ENCODE data around the gene DLGAP1.
"Not testable (repeated sequence)": the region's sequence is repeated elsewhere in the genome, so short reads cannot be mapped to it uniquely, and the experiment has no call there.

DLGAP1 gene
- long read RNA-seq, donor 1, partial matches to known transcripts = 0 of 1 reads
- long read RNA-seq, donor 1, other reads (novel, unspliced or antisense) = 0 of 1 reads
- long read RNA-seq, donor 2 = 0 reads
- long read RNA-seq, donor 3, full-length matches to known transcripts = 1 of 1 reads
- long read RNA-seq, donor 3, partial matches to known transcripts = 0 of 1 reads
- long read RNA-seq, donor 3, other reads (novel, unspliced or antisense) = 0 of 1 reads
- long read RNA-seq, donor 4 = 0 reads
- long read RNA-seq, donor 5 = 0 reads
- long read RNA-seq, donor 6 = 0 reads
- long read RNA-seq, donor 7 = 0 reads
- long read RNA-seq, donor 8 = 0 reads

DNA sequence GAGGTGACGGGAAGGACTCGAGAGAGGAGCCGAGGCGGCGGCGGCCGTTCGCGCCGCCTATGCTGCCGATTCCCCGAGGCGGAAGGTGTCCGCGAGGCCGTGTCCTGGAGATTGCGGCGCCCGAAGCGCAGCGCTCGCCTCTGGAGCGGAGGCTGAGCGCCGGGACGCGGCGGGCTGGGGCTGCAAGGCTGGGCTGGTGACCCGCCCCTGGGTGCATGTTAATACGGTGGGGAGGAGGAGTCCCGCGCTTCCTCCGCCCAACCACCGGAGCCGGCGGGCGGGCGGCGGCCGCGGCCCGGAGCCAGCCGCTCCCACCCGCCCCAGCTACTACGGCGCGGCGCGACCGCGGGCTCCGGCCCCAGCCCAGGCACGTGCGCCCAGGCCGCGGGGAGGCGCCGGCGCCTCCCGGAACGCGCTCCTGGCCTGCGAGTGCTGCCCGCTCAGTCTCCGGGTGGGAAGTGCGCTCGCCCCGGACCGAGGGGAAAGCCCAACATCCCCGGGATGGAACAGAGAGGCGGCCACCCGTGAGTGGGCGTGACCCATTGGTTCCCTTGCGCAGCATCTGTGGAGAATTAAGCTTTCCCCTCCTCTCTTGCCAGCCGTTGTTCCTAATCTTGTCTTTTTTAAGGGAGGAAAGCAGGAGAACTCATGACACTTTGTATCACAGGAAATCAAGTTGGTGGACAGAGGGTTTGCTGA lies at the start of gene DLGAP1:
TSS of gene DLGAP1 (minus strand) at position 195 of the 699 bp plus-strand sequence.
- peak; percentile 95 for DNase-seq

DNA sequence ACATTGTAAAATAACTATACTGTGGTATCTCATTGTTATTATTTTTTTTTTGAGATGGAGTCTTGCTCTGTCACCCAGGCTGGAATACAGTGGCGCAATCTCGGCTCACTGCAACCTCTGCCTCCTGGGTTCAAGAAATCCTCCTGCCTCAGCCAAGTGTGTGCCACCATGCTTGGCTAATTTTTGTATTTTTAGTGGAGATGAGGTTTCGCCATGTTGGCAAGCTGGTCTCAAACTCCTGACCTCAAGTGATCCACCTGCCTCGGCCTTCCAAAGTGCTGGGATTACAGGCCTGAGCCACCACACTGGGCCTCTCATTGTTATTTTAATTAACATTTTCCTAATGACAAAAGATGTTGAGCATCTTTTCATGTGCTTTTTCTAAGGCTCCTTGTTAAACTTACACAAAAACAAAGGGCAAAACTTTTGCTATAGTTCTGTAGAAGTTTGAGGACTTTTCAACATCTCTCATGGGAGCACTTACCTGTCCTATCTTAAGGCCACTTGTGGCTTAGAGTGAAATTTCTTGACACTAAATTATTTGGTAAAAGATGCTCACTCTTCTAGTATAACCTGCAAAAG lies 39.7 kb upstream of the DLGAP1 start:
- not testable (repeated sequence) for DNase-seq

GRCh38 chr18:4468511-4468910 lies 13.4 kb upstream of the DLGAP1 start:
- no peak for DNase-seq

DNA sequence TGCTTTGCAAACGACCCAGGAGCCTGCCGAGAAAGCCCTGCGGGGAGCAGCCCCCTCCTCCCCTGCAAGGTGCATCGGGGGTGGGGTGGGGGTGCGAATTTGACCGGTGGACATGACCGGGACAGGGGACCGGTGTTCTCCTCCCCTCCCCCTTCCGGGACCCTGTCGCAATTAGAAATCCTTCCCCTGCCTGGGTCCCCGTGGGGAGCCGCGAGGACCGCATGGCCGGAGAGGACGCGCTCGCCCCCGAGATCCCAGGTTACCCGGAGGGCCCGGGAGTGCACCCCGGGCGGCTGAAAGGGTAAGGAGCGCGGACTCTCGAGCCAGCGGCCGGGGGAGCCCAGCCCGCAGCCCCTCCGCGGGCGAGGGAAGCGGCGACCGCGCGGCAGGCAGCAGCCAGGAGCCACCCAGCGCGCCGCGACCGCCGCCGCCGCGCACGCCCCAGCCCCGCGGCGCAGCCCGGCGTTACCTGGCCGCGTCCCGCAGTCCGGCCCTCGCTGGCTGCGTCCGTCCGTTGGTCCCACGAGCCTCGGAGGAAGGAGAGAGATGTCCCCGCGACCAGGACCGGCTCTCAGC lies 482 bp downstream of the DLGAP1 start:
- DNase-seq = no peak

GRCh38 chr18:4453874-4454536 lies 1.1 kb downstream of the DLGAP1 start:
- peak; percentile 78 for DNase-seq

DNA sequence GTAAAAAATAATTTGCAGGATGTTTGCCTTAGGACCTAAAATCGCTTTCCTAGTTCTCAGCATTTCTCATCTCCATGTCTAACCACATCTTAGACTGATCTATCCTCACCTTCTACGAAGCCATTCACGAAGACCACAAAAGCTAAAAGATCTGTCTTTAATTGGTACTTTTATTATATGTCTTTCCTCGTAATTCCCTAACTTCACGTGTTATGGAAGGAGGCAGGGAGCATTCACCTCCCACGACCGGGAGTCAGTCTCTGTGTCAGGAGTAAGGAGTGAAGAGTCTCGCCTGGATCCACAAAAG lies 1.6 kb downstream of the DLGAP1 start:
- DNase-seq = no peak

- no peak for DNase-seq
Measured at GRCh38 chr18:4450065-4450658, 4.9 kb downstream of the DLGAP1 start.

DNA sequence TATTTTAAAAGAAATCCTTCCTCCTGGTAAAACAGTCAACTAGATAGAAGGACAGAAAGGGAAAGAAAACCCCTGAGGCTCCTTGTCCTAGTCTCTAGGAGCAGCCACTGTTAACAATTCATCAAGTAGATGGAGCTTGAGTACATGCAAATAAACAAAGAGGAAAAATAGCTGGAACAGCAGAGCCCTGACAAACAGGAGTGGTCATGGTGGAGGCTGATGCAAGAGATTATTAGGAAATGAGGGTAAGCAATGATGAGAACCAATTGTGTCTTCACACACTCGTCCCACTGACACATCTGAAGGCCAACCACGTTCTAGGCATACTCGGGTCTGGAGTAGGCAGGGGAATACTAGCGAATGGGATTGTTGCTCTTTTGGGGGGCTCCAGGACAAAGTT lies 9.2 kb downstream of the DLGAP1 start:
- no peak for DNase-seq

DNA sequence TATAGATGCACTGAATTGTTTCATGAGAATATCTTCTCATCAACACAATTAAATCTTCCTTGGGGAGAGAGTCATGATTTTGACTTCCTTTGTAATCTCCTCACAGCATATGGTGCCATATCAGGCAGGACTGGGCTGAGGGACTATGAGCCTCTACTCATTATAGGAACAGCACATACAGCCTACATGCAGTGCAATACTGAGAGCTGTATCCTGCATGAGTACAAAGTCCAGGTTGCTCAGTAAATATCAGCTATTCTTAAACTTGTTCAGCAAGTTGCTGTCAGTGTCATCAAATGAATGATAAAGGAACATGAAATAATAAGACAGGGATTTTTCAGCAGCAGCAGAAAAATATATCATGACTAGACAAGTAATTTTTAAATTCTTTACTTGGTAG lies 10.8 kb downstream of the DLGAP1 start:
- DNase-seq = no peak

DNA sequence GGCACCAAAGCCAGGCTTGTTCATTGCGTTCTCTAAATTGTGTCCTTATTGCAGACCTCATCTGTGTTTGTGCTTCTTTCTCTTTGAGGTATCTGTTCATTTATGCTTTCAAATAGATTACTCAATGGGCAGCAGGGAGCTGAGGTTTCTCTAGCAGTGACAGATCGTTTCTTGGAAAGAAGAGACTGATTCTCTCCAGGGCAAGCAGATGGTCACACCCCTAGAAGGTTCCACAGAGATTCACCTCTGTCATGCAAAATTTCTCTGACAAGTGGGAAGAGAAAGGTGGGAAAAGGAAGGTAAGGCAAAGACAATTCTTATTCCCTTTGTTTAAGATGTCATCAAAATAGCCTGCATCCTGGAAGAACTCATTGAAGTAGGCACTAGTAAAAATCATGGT lies 14.0 kb downstream of the DLGAP1 start:
- DNase-seq = no peak

GRCh38 chr18:4438938-4439337 lies 16.2 kb downstream of the DLGAP1 start:
- no peak for DNase-seq

DNA sequence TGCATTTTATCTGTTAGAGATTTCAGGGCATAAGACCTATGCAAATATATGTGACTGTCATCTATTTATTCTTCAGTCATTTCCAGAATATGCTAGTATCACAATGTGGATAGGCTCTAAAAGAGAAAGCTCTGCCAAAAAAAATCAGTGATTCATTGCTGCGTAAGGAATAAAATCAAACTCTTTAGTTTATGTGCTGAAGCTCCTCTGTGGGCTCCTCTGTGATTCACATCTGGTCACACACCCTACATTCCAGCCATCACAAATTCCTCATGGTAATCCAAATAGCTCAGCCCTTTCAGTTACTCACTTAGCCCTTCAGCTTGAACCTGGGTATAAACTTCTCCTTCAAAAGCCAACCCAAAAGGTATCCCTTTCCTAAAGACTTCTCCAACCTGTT lies 21.4 kb downstream of the DLGAP1 start:
- DNase-seq = no peak

GRCh38 chr18:4430836-4431235 lies 24.3 kb downstream of the DLGAP1 start:
- no peak for DNase-seq

GRCh38 chr18:4417714-4418113 lies 37.4 kb downstream of the DLGAP1 start:
- DNase-seq = no peak

DNA sequence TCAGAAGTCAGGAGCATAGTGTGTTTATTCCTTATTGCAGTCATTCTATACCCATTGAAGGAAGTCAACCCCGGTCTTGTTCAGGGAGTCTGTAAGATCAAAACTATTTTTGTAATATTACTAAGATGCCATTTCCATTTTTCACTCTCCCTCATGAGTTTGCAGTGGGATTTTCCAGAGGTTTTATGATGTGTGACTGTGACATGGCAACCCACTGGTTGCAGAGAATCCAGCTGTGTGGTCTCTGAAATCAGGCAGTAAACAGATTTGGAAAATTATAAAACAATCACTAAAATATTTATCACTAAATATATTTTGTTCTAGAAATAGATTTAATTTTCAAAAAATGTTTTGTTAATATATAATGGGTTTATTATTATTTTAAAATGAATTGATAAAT lies 38.1 kb downstream of the DLGAP1 start:
- no peak for DNase-seq

DNA sequence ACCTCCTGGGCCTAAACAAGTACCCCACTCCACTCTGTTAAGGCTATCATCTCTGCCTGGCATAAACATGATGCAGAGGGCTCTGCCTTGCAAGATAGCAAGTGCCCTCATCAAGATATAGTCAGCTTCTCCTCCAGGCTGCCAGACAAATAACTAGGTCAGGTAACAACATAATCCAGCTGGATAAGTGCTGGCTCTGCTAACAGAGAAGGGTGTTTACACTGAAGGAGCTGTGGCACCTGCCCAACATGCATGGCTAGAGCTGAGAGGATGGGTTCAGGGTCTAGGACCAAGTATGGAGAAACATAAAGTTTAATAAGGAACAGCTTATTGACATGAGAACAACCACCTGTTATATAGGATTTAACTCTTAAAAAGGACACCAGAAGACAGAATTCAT lies 42.8 kb downstream of the DLGAP1 start:
- no peak for DNase-seq

DNA sequence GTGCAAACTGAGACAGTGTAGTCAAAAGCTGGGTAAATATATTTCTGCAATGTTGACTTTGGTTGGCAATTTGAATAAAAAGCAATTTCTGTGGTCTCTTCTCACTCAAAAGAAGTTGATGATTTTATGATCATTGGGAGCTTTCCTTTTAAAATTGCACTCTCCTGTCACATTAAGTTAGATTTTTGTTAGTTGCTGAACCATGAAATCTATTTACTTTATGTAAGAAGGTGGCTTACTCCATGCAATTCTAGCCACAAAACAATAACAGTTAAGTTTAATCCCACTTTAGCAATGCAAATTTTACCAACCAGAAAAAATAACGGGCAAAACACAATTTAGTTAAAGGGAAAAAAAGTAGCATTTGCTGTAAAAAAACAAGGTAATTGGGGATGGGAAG lies 48.3 kb downstream of the DLGAP1 start:
- no peak for DNase-seq

- DNase-seq = no peak
Measured at GRCh38 chr18:4405965-4406364, 49.1 kb downstream of the DLGAP1 start.

- no peak for DNase-seq
Measured at GRCh38 chr18:4403836-4404235, 51.3 kb downstream of the DLGAP1 start.

GRCh38 chr18:4400911-4401310 lies 54.2 kb downstream of the DLGAP1 start:
- DNase-seq = no peak

DNA sequence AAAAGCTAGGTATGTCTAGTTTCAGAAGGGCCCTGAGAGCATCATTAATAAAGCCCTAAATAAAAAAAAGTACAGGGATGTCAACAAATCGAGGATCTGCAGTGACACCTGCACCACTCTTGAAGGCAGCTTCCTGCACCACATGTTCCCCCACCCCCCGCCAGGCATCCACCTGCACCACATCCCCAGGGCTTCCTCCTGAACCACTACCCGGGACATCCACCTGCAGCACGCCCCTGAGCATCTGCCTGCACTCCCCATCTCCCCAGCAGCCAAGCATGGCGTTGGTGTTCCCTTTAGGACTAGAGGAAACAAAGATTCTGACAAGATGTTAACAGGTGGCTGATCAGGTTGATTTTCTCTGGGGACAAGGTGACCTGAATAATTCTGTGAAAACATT lies 55.2 kb downstream of the DLGAP1 start:
- DNase-seq = no peak

GRCh38 chr18:4394700-4395099 lies 60.4 kb downstream of the DLGAP1 start:
- no peak for DNase-seq

DNA sequence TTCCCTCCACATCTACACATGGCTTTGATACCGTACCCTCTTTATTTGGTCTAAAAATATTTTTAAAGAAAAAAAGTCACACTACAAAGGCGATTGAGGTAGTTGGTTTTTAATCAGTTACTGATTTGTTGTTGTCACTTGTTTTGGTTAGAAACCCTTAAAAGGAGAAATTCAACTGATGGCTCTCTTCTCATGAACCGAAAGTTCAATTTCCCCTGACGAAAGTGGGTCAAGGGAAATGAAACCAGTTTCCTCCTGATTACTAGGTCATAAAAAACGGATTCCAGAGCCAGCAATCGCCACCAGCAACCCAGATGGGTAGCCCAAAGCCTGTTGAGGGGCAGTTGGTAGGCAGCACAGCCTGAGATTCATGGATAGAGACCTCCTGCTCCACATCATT lies 63.2 kb downstream of the DLGAP1 start:
- DNase-seq = no peak

Data from right kidney (tissue), 9 donors.